Fibroblast of upper back skin (primary cell): ENCODE data around the gene AFAP1.

Experiments
- DNase-seq: peaks from one replicate; pipeline ENCODE4 v3.0.0-alpha.2; 2013

Gene AFAP1

DNA sequence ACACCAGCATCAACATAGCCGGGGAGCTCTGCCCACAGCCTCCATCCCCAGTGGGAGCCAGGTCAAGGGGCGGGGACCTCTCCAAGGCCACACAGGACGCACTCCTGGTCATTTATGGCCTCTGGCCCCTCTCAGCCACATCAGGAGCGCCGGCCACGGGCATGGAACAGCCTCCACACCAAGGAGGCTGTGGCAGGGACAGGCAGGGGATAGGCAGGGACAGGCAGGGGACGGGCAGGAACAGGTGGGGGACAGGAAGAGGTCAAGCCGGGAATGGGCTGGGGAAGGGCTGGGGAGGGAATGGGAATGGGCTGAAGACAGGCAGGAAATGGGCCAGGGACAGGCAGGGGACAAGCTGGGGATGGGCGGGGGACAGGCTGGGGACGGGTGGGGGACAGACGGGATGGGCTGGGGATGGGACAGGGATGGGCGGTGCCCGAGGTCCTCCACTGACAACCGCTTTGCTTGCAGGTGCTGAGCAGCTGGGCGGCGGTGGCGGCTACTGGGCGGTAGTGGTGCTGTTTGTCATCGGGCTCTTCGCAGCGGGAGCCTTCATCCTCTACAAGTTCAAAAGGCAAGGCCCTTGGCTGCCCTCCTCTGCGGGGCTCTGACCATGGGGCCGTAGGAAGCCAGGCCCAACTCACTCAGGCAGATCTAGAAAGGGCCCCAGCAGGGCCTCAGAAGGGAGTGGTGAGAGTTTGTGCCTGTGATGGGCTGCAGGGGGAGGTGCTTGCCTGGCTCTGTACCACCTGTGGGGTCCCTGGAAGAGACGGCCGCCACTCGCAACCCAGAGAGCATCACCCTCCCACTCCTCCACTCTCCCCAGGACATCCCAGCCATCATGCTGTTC lies 205.6 kb downstream of the AFAP1 start:
- DNase-seq = no peak

DNA sequence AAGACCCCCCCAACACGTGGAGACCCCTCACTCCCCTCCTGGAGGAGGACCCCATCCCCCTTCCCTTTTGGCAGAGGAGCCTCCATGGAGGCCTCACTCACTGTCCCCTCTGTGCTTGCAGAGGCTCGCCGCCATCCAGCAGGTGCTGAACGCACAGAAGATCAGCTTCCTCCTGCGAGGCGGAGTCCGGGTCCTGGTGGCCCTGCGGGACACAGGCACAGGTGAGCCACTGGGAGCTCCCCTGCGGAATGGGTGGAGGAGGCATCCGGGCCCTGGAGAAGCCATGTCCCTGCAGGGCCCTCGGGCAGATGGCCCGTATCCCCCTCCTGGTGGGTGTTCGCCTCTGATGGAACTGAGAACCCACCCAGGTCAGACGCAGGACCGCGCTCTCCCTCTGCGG lies 206.5 kb downstream of the AFAP1 start:
- no peak for DNase-seq

DNA sequence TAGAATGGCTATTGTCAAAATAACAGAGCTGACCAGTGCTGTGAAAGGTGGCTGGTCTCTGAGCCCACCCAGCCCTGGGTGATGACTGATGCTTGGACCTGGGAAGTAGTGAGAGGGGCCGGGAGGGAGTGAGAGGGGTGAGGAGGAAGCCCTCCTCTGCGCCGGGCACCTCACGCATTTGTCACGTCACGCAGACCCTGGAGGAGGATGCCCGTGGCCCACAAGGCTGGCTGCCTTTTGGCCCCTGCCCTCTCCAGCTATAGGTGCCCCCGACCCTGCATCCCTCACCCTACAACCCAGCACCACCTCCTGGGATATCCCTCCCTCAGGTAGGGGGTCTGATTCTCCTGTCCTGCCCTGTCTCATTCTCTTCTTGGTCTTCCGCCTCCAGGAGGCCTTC lies 207.4 kb downstream of the AFAP1 start:
- DNase-seq = no peak

DNA sequence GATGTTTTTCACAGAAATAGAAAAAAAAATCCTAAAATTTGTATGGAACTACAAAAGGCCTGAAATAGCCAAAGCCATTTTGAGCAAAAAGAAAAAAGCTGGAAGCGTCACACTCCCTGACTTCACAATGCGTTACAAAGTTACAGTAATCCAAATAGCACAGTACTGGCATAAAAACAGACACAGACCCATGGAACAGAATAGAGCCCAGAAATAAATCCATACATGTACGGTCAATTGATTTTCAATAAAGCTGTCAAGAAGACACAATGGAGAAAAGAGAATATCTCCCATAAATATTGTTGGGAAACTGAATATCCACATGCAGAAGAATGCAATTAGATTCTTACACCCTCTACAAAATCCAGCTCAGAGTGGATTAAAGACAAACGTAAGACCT lies 208.2 kb downstream of the AFAP1 start:
- DNase-seq = no peak

DNA sequence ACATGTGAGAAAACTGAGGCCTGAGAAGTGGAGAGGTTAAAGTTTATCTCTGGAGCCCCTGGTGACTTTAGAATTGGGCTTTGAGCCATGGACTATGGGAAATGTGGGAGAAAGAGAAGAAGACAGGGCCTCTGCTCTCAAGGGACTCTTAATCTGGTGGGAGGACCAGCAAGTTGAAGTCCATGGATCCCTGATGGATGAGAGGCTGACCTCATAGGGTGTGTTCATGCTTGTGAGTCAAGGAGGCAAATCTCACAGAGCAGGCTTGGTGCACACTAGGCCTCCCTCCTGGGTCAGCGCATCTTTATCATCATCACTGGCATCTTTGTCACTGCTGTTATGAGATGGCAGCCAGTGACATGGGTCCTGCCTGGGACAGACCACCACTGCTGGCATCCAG lies 211.9 kb downstream of the AFAP1 start:
- DNase-seq = no peak

DNA sequence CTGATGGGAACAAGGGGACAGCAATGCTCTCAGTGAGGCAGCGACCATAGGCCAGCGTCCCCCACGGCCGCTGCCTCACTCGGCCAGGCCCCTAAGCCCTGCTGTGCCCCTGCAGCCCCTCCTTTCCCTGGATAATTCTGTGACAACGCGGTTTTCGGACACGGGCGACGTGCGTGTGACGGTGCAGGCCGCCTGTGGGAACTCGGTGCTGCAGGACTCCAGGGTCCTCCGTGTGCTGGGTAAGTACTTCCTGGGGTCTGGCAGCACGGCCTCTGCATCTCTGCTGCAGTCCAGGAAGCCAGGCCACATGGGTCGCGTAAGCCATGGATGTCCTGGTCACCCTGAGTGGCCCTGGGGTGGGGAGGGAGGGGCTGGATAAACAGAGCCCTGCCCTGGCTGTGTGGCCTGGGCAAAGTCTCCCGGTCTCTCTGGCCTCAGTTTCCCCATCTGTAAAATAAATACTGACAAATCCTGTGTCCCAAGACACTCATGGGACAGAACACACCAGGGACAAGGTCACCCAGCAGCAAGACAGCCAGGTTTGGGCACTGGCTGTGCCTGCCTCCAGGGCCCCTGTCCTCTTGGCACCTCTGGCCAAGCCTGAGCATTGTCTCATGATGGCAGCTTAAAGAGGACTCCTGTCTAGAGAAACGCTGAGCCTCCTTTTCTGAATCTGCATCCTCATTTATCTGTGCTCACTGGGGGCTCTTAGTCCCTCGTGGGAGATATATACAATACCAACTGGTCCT lies 212.8 kb downstream of the AFAP1 start:
- no peak for DNase-seq

DNA sequence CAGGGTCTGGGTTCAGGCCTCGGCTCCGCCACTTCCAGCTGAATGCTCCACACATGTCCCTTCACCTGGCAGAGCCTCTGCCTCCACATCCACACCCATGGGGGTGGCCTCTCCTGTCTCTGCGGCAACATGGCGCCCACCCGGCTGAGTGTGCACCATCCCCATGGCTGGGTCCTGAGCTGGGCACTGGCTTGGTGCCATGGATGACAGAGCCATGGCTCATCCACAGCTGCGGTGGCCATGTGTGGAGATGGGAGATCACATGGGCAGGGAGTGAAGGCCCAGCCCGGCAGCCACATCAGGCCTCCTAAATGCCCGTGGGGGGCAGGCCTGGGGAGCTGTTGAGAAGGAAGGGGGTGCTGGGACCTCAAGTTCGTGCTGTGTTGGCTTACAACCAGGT lies 213.7 kb downstream of the AFAP1 start:
- DNase-seq = no peak

DNA sequence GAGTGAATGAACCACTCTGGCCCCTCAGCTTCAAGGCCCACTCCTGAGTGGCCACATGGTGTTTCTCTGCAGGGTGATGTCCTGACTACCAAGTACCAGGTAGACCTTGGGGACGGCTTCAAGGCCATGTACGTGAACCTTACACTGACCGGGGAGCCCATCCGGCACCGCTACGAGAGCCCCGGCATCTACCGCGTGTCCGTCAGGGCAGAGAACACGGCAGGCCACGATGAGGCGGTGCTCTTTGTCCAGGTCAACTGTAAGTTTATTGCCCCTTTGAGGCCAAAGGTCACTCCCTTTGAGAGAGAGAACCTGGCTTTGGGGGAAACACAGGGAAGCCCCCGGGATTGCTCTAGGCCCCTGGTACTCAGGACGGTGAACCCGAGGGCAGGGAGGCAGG lies 216.0 kb downstream of the AFAP1 start:
- DNase-seq = no peak

DNA sequence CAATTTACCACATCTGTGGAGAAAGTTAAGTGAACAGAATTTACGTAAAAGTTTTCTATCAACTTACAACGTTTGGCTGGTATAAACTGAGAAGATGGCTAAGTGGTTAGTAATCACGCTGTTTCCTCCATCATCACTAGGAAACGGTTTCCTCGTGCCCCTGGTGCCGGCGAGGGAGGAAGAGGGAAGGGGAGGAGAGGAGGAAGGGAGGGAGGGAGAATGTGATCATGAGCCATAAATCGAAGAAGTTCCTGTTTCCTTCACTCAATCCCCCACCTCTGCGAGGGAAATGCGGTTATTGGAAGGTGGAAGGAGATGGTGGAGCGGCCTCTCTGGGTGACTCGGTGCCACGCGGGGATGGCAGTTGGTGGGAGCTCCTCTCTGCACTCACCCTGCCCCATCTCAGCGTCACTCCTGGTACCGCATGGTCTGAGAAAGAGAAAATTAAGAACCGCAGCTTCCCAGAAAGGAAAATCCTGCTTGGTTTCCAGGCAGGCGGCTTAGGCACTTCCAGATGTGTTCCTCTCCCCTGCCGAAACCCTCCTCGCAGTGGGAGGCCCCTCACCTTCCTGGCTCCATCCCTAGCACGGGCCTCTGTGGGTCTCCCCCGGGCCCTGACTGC lies 216.8 kb downstream of the AFAP1 start:
- DNase-seq = peak; percentile 40

DNA sequence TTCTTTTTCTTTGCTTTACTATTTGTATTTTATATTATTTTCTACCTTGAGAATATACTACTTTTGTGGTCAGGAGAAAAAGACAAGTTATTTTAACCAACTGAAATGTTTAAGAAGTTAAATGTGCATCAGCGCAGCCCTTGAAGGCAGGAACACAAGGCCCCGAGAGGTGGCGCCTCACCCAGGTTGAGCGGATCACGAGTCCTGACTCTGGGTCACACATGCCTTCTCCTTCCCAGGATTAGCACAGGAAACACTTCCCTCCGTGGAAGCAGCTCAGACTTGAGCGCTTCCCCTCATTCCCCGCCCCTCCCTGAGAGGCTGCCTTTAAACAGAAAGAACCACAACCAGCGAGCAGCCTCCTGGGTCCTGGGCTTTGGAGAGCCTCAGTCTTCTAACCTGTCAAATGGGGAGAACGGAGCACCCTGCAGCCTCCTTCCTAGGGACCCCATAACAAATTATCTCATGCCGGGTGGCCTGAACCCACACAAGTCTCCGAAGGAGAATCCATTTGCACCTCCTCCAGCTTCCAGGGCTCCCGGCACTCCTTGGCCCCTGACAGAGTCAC lies 217.6 kb downstream of the AFAP1 start:
- peak; percentile 14 for DNase-seq

DNA sequence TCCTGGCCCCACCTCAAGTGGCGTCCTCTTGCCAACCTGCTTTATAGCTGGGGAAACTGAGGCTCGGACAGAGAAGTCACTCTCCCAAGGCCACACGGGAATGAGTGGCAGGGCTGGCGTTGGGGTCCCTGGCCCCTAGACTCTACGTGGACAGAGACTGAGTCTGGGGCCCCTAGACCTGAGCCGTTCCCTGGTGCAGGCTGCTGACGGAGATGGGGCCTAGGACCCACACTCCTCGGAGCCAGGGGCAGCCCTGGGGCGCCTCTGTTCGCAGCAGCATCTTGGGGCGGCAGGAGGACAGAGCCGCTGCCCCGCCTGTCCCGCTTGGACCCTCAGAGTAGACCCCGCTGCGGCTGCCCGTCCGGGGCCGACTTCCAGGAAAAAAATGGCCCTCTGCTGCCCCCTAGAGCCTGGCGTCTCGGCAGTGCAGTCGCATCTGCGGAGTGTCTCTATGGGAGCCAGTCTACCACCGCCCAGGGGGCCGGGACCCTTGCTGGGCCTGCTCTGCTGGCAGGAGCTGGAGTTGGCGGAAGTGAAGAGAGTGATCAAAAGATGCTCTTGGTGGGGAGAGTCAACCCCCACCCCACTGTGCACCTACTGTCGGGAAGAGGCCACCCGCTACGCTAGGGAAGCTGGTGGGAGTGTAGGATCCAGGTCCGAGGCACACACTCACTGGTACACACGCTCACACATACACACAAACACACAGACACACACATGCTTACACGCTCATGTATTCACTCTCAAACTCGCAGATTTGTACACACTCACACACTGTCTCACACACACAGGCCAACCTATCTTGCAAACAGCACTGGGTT lies 220.1 kb downstream of the AFAP1 start:
- peak; percentile 40 for DNase-seq

DNA sequence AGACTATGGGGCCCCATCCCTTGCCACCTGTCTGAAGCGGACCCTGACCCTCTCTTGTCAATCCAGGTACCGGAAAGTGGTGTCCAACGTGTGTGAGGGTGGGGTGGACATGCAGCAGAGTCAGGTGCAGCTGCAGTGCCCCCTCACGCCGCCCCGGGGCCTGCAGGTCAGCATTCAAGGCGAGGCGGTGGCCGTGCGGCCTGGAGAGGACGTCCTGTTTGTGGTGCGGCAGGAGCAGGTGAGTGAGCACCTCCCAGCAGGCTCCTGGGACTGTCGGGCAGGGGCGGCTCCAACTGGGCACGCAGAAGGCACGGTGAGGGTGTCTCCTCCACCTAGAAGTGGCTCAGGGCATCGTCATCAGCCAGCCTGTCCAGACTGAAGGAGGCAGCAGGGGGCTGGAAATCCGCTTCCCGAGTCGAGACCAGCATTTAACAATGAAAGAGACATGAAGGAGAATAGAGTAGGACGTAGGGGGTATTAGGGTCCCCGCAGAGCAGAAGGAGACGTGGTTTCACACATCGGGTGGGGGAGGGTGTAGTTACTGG lies 221.6 kb downstream of the AFAP1 start:
- no peak for DNase-seq

DNA sequence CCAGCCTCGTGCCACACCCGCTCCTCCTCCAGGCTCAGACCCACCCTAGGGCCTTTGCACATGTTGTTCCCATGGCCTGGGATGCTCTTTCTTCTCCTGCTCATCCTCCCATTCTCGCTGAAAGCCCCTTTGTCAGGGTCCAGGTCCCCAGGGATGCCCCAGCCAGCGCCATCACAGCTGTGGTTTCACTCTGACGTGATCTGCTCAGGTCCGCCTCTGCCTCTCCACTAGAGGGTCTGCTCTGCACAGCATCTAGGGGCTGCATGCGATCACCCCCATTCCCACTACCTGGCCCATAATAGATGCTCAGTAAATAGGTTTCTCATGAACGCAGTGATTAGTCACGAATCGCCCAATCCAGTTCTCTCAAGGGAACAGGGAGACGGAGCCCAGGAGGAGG lies 222.5 kb downstream of the AFAP1 start:
- no peak for DNase-seq

DNA sequence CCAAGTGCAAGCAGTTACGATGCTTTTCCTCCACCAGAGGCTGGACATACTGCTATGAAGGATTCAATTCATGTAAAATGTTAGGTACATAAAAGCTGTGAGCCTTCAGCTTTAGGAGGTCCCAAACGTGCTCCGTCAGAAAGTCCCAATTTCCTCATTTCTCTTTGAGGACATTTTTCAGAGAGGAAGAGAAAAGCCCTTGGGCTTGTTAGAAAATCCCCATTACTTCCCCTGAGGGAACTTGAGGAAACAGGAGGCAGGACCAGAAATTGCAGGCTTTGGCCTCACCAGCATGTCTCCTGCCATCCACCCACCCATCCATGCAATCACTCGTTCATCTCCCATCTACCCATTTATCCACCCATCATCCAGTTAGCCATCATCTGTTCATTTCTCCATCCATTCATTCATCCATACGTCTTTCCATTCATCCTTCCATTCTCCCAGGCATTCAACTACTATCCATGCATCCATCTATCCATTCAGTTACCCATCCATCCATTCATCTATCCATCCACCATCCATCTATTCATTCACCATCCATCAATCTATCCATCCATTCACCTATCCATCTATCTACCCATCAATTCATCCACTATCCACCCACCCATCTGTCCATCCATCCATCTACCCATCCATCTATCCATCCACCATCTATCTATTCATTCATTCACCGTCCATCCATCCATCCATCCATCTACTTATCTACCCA lies 223.5 kb downstream of the AFAP1 start:
- DNase-seq = no peak

DNA sequence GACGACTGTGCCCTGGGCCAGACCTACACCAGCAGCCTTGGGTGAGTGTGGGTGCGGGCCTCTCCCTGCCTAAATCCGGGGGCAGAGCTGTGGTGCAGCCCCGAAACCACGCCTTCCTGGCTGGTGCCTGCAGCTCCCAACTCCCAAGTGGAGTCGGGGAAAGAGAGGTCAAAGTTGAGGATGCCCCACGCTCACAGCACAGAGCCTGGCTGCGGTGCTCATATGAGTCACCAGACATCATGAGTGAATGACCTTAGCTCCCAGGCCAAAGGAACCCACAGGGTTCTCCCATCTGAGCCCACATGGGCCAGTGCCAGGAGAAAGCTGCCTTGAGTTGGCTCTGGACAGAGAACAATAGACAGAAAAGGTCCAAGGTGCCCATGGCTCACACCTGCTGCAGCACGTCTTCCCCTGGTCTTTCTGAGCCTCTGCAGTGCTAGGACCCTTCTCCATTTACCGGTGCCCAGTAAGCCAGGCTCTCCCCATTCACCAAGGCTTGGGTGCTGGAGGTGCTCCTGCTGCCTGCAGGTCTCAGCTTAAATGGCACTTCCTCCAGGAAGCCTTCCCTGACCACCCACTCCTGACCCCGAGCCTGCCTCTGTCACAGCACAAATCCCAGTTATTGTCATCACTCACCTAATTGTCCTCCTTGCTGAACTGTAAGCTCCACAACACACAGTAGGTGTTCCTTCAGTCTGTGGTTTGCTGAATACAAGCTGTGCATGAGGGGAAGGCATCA lies 224.2 kb downstream of the AFAP1 start:
- no peak for DNase-seq

DNA sequence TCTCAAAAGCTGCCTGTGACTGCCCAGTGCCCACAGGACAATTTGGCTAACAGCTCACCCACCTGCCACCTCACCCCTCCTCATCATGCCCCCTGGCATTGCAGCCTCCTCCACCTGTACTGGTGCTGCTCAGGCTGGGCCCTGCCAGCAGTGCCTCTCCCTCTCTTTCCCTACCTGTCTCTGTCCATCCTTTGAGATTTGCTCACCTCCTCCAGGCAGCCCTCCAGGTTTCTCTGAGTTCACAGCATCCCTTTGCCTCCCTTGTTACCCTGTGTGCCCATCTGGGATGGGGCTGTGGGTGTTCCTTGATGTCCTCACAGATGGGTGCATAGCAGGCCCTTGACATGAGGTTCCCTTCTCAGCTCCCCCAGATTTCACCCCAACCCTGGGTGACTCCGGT lies 224.9 kb downstream of the AFAP1 start:
- no peak for DNase-seq

DNA sequence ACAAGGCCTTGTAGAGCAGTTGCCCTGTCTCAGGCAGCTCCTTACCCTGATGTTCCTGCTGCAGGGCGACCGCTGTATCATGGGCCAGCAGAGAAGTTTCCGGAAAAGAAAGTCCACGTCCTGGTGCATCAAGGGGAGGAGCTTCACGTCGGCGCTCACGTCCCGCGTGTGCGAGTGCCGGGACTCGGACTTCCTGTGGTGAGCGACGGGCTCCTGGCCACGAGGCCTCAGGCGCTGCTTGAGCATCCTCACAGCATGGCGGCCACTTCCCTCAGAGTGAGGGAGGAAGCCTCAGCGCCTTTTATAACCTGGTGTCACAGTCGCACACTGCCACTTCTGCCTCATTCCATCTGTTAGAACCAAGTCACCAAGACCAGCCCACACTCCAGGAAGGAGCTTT lies 225.5 kb downstream of the AFAP1 start:
- DNase-seq = no peak

DNA sequence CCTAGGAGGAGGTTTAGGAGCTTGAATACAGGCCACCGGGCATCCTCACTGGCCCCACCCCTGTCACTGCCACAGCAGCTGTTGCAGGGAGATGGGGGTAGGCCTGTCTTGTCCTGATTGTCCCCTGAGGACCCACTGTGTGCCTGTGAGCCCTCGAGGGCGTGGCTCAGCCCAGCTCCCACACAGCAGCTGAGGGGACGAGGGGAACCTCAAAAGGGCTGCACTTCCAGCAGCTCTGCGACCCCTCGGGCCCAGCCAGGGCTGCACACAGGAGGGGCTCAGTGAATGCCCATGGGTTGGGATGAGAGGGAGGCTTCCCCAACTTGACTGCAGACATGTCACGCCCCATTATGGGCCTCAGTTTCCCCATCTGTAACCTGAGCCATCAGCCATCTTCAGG lies 225.9 kb downstream of the AFAP1 start:
- DNase-seq = no peak

DNA sequence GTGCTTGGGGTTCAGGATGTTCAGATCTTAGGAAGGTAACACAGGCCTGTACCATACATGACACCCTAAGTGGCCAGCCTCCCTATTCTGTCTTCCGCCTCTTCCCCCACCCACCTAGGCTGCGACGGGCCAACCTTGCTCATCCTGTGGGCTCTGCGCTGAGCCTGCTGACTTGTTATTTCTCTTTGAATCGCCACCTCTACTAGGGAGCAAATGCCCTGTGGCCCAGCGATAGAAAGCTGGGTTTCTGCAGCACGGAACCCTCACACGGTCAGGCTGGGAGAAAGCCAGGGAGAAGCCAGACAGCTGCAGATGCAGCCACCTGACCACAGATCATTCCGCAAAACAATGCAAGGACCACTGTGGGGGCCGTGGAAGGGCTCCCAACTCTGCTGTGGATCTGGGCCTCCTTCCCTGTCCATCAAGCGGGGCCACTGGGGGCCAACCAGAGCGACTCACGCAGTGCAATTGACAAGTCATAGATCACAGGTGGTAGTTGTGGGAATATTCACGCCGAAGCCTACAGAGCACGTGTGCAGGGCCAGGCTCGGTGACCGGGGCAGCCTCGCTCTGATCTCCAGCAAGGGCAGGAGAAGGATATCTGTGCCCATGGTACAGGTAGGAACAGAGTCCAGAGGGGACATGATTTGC lies 227.5 kb downstream of the AFAP1 start:
- DNase-seq = no peak

DNA sequence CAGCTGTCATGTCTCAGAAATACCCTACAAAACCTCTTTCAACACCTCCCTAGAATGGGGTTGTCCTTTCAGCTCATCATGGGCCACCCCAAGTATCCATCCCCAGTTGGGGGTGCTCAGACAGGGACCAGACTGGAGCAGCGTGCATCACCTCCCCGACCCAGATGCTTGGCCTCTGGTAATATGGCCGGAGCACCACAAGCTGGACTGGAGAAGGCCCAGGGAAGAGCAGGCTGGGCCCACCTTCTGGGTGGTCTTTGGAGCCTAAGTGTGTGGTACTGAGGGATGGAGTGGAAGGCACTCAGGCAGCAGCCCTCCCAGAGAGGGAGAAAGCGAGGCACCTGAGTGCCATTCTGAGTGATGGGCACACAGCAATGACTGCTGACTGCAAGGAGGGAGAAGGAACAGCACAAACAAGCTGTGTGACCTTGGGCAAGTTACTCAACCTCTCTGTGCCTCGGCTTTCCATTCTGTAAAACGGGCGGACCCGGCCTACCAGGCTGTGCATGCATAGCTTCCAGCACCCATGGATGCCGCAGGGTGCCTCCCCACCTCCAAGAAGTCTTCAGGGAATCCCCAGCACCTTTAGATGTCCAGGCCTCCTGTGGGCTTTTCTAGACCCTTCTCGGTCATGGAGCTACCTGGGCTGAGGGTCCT lies 228.2 kb downstream of the AFAP1 start:
- no peak for DNase-seq
